ENCODE measurements around the gene RGSL1.

Gene RGSL1

GRCh38 chr1:182450087-182450486 is at the start of gene RGSL1:
RGSL1 (plus strand) TSS chr1:182450146; CDS start chr1:182450166, 20 bp downstream.
- no peak for DNase-seq (ENCODE audit: low read depth in 2 of 2)

- DNase-seq (ENCODE audit: low read depth in 2 of 2): no peak
These were observed 49.4 kb upstream of the RGSL1 start, which contains the start of gene TEDDM1 for GRCh38 chr1:182400567-182400966. TEDDM1 (minus strand) TSS chr1:182400667; CDS start chr1:182400485, 182 bp downstream.

- DNase-seq (ENCODE audit: low read depth in 2 of 2): no peak
These were observed 45.2 kb upstream of the RGSL1 start for GRCh38 chr1:182404781-182405180.

- no peak for DNase-seq (ENCODE audit: low read depth in 2 of 2)
These were observed 44.4 kb upstream of the RGSL1 start for GRCh38 chr1:182405578-182405977.

GRCh38 chr1:182406012-182406411 is 43.9 kb upstream of the RGSL1 start:
- DNase-seq (ENCODE audit: low read depth in 2 of 2): no peak

GRCh38 chr1:182407724-182408123 is 42.2 kb upstream of the RGSL1 start:
- no peak for DNase-seq (ENCODE audit: low read depth in 2 of 2)

GRCh38 chr1:182408435-182409075 is 41.4 kb upstream of the RGSL1 start:
- DNase-seq (ENCODE audit: low read depth in 2 of 2): no peak

GRCh38 chr1:182410138-182410537 is 39.8 kb upstream of the RGSL1 start:
- DNase-seq (ENCODE audit: low read depth in 2 of 2): no peak

GRCh38 chr1:182410620-182411273 is 39.2 kb upstream of the RGSL1 start:
- no peak for DNase-seq (ENCODE audit: low read depth in 2 of 2)

- DNase-seq (ENCODE audit: low read depth in 2 of 2): no peak
These were observed 36.5 kb upstream of the RGSL1 start for GRCh38 chr1:182413486-182413885.

- DNase-seq (ENCODE audit: low read depth in 2 of 2): no peak
These were observed 36.0 kb upstream of the RGSL1 start for GRCh38 chr1:182413969-182414368.

- DNase-seq (ENCODE audit: low read depth in 2 of 2): no peak
These were observed 34.2 kb upstream of the RGSL1 start for GRCh38 chr1:182415789-182416188.

GRCh38 chr1:182426442-182427430 is 23.2 kb upstream of the RGSL1 start:
- DNase-seq (ENCODE audit: low read depth in 2 of 2): no peak

GRCh38 chr1:182428043-182428442 is 21.9 kb upstream of the RGSL1 start:
- no peak for DNase-seq (ENCODE audit: low read depth in 2 of 2)

GRCh38 chr1:182430263-182431068 is 19.5 kb upstream of the RGSL1 start:
- DNase-seq (ENCODE audit: low read depth in 2 of 2): peak; percentile 17 to 35

GRCh38 chr1:182431278-182431677 is 18.7 kb upstream of the RGSL1 start:
- no peak for DNase-seq (ENCODE audit: low read depth in 2 of 2)

GRCh38 chr1:182433580-182433979 is 16.4 kb upstream of the RGSL1 start:
- DNase-seq (ENCODE audit: low read depth in 2 of 2): no peak

- DNase-seq (ENCODE audit: low read depth in 2 of 2): no peak
These were observed 11.6 kb upstream of the RGSL1 start for GRCh38 chr1:182438326-182438725.

- no peak for DNase-seq (ENCODE audit: low read depth in 2 of 2)
These were observed 8.2 kb upstream of the RGSL1 start for GRCh38 chr1:182441719-182442118.

- DNase-seq (ENCODE audit: low read depth in 2 of 2): no peak
These were observed 7.6 kb upstream of the RGSL1 start for GRCh38 chr1:182442333-182442732.

- no peak for DNase-seq (ENCODE audit: low read depth in 2 of 2)
These were observed 5.4 kb upstream of the RGSL1 start for GRCh38 chr1:182444497-182444896.

All from stimulated activated CD4-positive, alpha-beta T cell treated with anti-CD3 and anti-CD28 coated beads, Interleukin-4, amount 100 ng/mL, for 48 hours (primary cell).